GM10248 (cell line): Measurements from ENCODE around the gene AUNIP.

ENCODE experiments used
- CTCF ChIA-PET: fragments of 300-600 bp; sonication (Branson Sonifier 250); formaldehyde crosslinking; extraction: SDS; loops from one replicate; lab custom pipeline; 2021; ENCODE audit warnings: antibody characterized with exemption; lab: Yijun Ruan, JAX
- POLR2A ChIA-PET: fragments of 350-650 bp; sonication (Branson Sonifier 250); formaldehyde crosslinking; extraction: SDS; loops from one replicate; lab custom pipeline; 2020; ENCODE audit warnings: antibody characterized with exemption; lab: Yijun Ruan, JAX
- DNase-seq: peaks from one replicate; pipeline ENCODE4 v3.0.0; 2012; ENCODE audit errors: extremely low spot score
- TF ChIP-seq, protein P1 (sequence below): IDR thresholded peaks from 2 replicates; pipeline ENCODE4 v1.5.1; 2012; ENCODE audit warnings: mild to moderate bottlenecking, low read depth; ENCODE audit errors: extremely low read depth, missing control alignments, control extremely low read depth

Gene AUNIP

DNA sequence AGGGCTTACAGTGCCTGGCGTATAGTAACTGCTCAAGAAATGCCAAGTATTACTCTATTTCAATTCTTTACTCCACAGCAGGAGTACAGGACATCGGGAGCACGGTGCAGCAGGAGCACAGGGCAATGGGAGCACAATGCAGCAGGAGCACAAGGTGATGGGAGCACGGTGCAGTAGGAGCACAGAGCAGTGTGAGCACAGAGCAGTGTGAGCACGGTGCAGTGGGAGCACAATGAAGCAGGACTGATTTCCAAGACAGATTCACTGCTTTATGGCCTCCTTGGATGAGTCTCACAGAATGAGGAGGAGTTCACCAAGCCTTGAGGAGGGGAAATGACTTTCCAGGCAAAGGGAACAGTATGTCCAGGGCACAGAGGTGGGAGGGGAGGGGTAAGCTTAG, 21.3 kb upstream of the AUNIP start:
- POLR2A ChIA-PET: interaction anchor here (0.5 kb wide), 1 partner anchor 11 kb away, joined by 6 read pairs; no protein-coding TSS in a partner anchor
- CTCF ChIA-PET: interaction anchor here (0.6 to 9.2 kb wide), 3 partner anchors 8 to 16 kb away, joined by 3 to 59 read pairs (median 3); no protein-coding TSS in a partner anchor
- TF ChIP-seq, protein P1, sequence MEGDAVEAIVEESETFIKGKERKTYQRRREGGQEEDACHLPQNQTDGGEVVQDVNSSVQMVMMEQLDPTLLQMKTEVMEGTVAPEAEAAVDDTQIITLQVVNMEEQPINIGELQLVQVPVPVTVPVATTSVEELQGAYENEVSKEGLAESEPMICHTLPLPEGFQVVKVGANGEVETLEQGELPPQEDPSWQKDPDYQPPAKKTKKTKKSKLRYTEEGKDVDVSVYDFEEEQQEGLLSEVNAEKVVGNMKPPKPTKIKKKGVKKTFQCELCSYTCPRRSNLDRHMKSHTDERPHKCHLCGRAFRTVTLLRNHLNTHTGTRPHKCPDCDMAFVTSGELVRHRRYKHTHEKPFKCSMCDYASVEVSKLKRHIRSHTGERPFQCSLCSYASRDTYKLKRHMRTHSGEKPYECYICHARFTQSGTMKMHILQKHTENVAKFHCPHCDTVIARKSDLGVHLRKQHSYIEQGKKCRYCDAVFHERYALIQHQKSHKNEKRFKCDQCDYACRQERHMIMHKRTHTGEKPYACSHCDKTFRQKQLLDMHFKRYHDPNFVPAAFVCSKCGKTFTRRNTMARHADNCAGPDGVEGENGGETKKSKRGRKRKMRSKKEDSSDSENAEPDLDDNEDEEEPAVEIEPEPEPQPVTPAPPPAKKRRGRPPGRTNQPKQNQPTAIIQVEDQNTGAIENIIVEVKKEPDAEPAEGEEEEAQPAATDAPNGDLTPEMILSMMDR: no peak

DNA sequence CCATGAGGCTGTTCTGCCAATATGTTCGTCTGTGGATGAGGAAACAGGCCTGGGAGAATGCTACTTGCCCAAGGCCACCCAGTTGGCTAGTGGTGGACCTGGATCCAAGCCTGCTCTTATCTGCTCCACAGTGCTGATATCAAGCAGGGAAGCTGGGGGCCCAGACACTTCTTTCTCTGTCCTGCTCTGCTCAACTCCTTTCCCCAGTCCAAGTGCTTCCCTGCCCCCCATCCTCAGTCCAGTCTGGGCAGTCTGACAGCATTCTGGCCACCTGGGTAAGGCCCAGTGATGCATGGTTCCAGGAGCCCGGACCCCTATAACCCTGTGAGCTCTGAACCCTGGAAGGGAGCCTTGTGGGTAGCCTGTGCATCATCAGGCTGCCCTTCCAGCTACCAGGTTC, 20.4 kb upstream of the AUNIP start:
- ChIA-PET POLR2A (no interaction called here), CTCF (interaction anchor here (1.2 to 9.2 kb wide), 2 partner anchors 9 to 17 kb away, joined by 3 to 59 read pairs; no protein-coding TSS in a partner anchor)
- no peak for DNase-seq
- TF ChIP-seq, protein P1: no peak

More for the DNA sequence above, 21.3 kb upstream of the AUNIP start:
- no peak for DNase-seq

DNA sequence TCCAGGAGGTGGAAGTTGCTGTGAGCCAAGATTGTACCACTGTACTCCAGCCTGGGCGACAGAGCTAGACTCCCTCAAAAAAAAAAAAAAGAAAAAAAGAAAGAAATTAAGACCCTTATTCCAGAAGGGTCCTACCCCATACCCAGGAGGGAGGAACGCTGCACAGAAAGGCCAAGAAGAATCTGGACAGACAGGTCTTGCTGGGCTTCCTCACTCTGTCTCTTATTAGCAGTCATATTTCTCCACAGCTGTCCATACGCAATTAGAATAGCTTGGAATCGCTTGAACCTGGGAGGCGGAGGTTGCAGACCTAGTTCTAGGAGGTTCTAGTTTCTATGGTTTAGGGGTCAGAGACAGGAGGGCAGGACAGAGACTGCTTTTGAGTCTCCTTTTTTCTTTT, 19.4 kb upstream of the AUNIP start:
- no peak for DNase-seq
- ChIA-PET POLR2A (no interaction called here), CTCF (interaction anchor here (4.7 to 9.2 kb wide), 2 partner anchors 17 to 18 kb away, joined by 34 to 59 read pairs; no protein-coding TSS in a partner anchor)
- TF ChIP-seq, protein P1: no peak

DNA sequence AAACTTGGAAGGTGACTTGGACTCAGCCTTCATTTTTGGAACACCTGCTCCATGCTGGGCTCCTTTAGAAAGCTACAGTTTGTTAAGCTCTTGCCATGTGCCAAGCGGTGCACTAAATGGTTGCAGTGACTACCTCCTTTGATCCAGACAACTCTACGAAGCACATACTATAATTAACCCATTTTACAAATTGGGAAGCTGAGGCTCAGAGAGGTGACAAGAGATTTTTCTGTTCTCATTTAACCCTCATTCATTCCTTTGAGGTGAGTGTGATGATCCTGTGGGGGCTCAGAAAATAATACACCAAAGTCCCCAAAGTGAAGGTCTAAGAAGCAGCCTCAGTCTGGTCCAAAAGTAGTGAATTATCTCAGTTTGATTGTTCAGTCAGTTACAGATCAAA, 17.9 kb upstream of the AUNIP start:
- no peak for DNase-seq
- TF ChIP-seq, protein P1: no peak
- ChIA-PET CTCF (interaction anchor here (1.1 to 4.7 kb wide), 3 partner anchors 18 to 41 kb away, joined by 3 to 34 read pairs (median 3); no protein-coding TSS in a partner anchor), POLR2A (no interaction called here)

DNA sequence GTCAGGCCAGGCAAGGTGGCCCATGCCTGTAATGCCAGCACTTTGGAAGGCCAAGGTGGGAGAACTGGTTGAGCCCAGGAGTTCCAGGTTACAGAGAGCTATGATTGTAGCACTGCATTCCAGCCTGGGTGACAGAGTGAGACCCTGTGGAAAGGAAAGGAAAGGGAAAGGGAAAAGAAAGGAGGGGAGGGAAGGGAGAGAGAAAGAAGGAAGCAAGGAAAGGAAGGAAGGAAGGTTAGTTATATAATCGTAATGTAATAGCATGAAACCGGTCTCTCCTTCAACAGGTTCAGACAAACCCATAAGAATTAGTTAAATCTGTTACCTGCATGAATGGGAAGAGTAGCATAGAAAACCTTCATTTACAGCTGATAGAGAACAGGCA, 17.4 kb upstream of the AUNIP start:
- TF ChIP-seq, protein P1: no peak
- CTCF ChIA-PET: interaction anchor here (1.1 to 4.7 kb wide), 2 partner anchors 19 to 41 kb away, joined by 3 to 34 read pairs; no protein-coding TSS in a partner anchor
- POLR2A ChIA-PET: no interaction called here
- DNase-seq: no peak

DNA sequence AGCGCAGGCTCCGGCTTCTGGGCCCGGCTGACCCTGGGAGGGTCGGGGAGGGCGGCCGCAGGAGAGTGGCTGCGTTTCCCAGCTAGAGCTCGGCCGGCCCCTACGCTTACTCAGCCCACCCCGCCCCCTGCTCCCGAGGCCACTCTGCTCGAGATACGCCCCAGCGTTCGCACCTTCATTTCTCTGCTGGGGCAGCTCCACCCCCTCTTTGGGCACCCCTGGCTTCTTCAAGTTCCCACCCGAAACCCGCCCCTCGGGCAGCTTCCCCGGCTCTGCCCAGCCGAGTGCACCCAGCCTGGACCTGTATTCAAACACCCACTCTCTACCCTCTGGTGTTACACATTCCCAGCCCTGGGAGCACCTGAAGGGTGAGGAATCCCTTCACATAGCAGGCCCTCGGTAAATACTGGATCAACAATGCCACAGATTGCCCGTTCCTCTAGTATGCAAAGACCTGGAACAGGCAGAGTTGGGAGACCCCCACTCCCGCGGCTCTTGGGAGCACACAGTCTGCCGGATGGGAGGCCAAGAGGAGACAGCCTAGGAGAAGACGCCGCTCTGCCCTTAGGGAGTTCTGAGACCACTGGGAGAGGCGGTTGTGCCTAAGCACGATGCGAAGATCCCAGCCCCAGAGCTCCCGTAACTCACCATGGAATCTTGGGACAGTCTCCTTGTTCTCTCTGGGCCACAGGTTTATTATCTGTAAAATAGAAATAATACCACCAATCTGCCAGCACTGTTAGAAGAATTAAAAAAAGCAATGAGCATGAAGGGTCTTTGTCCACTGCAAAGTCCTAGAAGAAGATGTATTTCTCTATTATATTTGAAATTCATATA, 16.8 kb upstream of the AUNIP start:
- ChIA-PET POLR2A (interaction anchor here (0.6 to 1.4 kb wide), 3 partner anchors 12 to 976 kb away, joined by 3 read pairs; no protein-coding TSS in a partner anchor), CTCF (interaction anchor here (1.1 to 4.7 kb wide), 6 partner anchors 14 to 121 kb away, joined by 3 to 34 read pairs (median 5); partner anchors contain the start of gene PAFAH2)
- DNase-seq: no peak
- TF ChIP-seq, protein P1: no peak
